WERI-Rb-1 (cell line): ENCODE results near the gene ABCC1.

Source experiments
- DNase-seq: peaks from one replicate; pipeline ENCODE4 v3.0.0-alpha.2; 2020
- H3K27ac ChIP-seq: fragments of 250-450 bp; sonication (Bioruptor Pico); 2 replicates; pipeline ENCODE4 v1.5.1; 2020; ENCODE audit warnings: mild to moderate bottlenecking, moderate library complexity
- H3K27me3 ChIP-seq: fragments of 250-450 bp; sonication (Bioruptor Pico); 2 replicates; pipeline ENCODE4 v1.5.1; 2021; ENCODE audit warnings: mild to moderate bottlenecking, low read depth, moderate library complexity; ENCODE audit not compliant: insufficient read depth, severe bottlenecking
- H3K36me3 ChIP-seq: fragments of 250-450 bp; sonication (Bioruptor Pico); 2 replicates; pipeline ENCODE4 v1.5.1; 2020; ENCODE audit warnings: mild to moderate bottlenecking, moderate library complexity
- H3K4me3 ChIP-seq: 2 replicates; pipeline ENCODE4 v1.5.1; 2011; ENCODE audit warnings: low read depth, mild to moderate bottlenecking, control low read depth, low read length
- H3K9me3 ChIP-seq: fragments of 250-450 bp; sonication (Bioruptor Pico); 2 replicates; pipeline ENCODE4 v1.5.1; 2021; ENCODE audit warnings: mild to moderate bottlenecking, moderate library complexity; ENCODE audit not compliant: severe bottlenecking
- CTCF ChIP-seq: IDR thresholded peaks from 2 replicates; pipeline ENCODE4 v1.5.1; 2011; ENCODE audit warnings: low read depth, mild to moderate bottlenecking, control low read depth, inconsistent platforms, low read length

ABCC1 gene

GRCh38 chr16:16016388-16016964 is 67.1 kb downstream of the ABCC1 start:
- no peak for DNase-seq
- H3K36me3 ChIP-seq: peaks cover 44% of the 10 kb centered on the region
- H3K4me3 ChIP-seq: no peak overlapping the region
- no peaks in the 10 kb centered on the region for H3K9me3 ChIP-seq
- H3K27me3 ChIP-seq: no peaks in the 10 kb centered on the region
- no peak for TF ChIP-seq CTCF
- no peak overlapping the region for H3K27ac ChIP-seq

GRCh38 chr16:16017812-16018211 is 68.4 kb downstream of the ABCC1 start:
- Histone ChIP-seq H3K9me3 (no peaks in the 10 kb centered on the region), H3K27ac (no peak overlapping the region), H3K4me3 (no peak overlapping the region), H3K27me3 (no peaks in the 10 kb centered on the region), H3K36me3 (peaks cover 38% of the 10 kb centered on the region)
- no peak for TF ChIP-seq CTCF
- no peak for DNase-seq

DNA sequence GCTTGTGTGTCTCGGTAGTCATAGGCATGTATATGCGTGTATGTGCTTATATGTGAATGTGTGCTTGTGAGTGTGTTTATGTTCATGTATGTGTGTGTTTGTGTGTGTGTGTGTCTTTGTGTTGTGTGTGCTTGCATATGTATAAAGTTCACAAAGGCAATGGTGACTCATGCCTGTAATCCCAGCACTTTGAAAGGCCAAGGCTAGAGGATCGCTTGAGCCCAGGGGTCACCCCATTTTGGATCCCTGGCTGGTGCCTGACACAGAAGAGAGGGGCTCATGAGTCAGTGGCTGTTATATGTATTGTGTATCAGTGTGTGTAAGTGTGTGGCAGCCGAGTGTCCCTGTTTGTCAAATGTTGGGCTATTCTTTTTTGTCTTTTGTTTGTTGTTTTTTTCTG is 69.3 kb downstream of the ABCC1 start:
- TF ChIP-seq CTCF: no peak
- Histone ChIP-seq H3K9me3 (no peaks in the 10 kb centered on the region), H3K4me3 (no peak overlapping the region), H3K36me3 (peaks cover 38% of the 10 kb centered on the region), H3K27ac (no peak overlapping the region), H3K27me3 (no peaks in the 10 kb centered on the region)
- no peak for DNase-seq

DNA sequence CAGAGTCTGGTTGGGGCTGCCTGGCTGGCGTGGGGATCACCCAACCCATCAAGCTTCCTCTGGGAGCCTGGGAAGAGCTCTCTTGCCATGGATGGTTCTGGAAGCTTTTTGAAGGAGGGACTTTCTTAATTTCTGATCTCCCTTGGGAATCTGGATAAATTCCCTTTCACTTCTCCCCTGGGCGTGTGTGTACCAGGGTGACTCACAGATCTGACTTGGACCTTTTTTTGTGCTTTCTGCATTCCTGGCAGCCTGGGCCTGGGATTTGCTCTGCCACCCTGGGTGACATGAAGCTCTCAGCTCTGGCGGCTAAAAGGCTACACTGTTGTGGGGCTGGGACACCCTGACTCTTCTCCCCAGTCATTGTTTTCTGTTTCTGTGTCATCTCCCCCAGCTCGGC is 70.1 kb downstream of the ABCC1 start:
- no peak for TF ChIP-seq CTCF
- Histone ChIP-seq H3K9me3 (no peaks in the 10 kb centered on the region), H3K4me3 (no peak overlapping the region), H3K36me3 (peaks cover 38% of the 10 kb centered on the region), H3K27me3 (no peaks in the 10 kb centered on the region), H3K27ac (no peak overlapping the region)
- no peak for DNase-seq

DNA sequence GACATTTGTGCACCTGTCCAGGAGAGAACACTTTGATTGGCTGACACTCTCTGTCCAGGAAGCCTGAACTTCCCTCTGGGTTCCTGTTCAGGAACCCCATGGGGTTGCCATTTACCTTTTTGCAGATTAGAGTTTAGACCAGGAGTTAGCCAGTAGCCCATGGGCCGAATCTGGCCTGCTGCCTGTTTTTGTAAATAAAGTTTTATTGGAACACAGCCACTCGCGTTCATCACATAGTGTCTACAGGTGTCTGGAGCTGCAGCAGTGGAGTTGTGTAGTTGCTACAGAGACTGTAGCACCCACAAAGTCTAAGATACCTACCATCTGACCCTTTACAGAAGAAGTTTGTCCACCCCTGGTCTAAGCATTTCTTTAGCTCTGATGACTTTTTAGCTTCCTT is 70.9 kb downstream of the ABCC1 start:
- TF ChIP-seq CTCF: no peak
- Histone ChIP-seq H3K36me3 (peaks cover 38% of the 10 kb centered on the region), H3K9me3 (no peaks in the 10 kb centered on the region), H3K27ac (no peak overlapping the region), H3K27me3 (no peaks in the 10 kb centered on the region), H3K4me3 (no peak overlapping the region)
- DNase-seq: no peak

GRCh38 chr16:16021020-16021419 is 71.6 kb downstream of the ABCC1 start:
- H3K9me3 ChIP-seq: no peaks in the 10 kb centered on the region
- no peak for DNase-seq
- H3K27ac ChIP-seq: no peak overlapping the region
- no peaks in the 10 kb centered on the region for H3K27me3 ChIP-seq
- peaks cover 38% of the 10 kb centered on the region for H3K36me3 ChIP-seq
- no peak overlapping the region for H3K4me3 ChIP-seq
- no peak for TF ChIP-seq CTCF
